Right atrium auricular region (tissue), 2 donors: ENCODE measurements around the gene IFNL3. TPM values are rescaled to one million over a fixed set of nuclear protein-coding genes. Genes with fewer than 3 reads are reported as not detected.

Experiments used
- DNase-seq: peaks from one replicate; pipeline ENCODE4 v3.0.0-alpha.2; 2019; ENCODE audit warnings: low spot score
- H3K27ac ChIP-seq, 2 donors: fragments of 200-600 bp; sonication (generic); 1 replicate in 1 of 2; 2 replicates in 1 of 2; pipeline ENCODE4 v1.5.1; 2016 to 2019
- H3K27me3 ChIP-seq, 2 donors: fragments of 200-600 bp; sonication (generic); one replicate each; pipeline versions ENCODE4 v1.5.1 to v1.6.0; 2017 to 2019
- H3K36me3 ChIP-seq: fragments of 200-600 bp; sonication (generic); one replicate; pipeline ENCODE4 v1.5.1; 2016
- H3K4me1 ChIP-seq, 2 donors: fragments of 200-600 bp; sonication (generic); one replicate each; pipeline versions ENCODE4 v1.5.1 to v1.6.0; 2017 to 2019
- H3K4me3 ChIP-seq, 2 donors: fragments of 200-600 bp; sonication (generic); 1 replicate in 1 of 2; 2 replicates in 1 of 2; pipeline ENCODE4 v1.5.1; 2017 to 2019; ENCODE audit warnings: mild to moderate bottlenecking in 1 of 2, moderate library complexity in 1 of 2
- H3K9me3 ChIP-seq, 2 donors: fragments of 200-600 bp; sonication (generic); one replicate each; pipeline ENCODE4 v1.5.1; 2019
- total RNA-seq, 2 donors: library from RNA; depleted of rRNA; stranded (reverse); fragments of >200 nt; gene quantifications; one replicate each; pipeline ENCODE4 v1.1.0, GENCODE V29; 2016
- TF ChIP-seq, protein P1 (sequence below), 2 donors: fragments of 200-600 bp; sonication (generic); IDR thresholded peaks; one replicate each; pipeline ENCODE4 v1.5.1; 2019; ENCODE audit warnings: antibody characterized with exemption in 2 of 2

The IFNL3 gene
- total RNA-seq, 2 donors from 2014 or later, result not detected

DNA sequence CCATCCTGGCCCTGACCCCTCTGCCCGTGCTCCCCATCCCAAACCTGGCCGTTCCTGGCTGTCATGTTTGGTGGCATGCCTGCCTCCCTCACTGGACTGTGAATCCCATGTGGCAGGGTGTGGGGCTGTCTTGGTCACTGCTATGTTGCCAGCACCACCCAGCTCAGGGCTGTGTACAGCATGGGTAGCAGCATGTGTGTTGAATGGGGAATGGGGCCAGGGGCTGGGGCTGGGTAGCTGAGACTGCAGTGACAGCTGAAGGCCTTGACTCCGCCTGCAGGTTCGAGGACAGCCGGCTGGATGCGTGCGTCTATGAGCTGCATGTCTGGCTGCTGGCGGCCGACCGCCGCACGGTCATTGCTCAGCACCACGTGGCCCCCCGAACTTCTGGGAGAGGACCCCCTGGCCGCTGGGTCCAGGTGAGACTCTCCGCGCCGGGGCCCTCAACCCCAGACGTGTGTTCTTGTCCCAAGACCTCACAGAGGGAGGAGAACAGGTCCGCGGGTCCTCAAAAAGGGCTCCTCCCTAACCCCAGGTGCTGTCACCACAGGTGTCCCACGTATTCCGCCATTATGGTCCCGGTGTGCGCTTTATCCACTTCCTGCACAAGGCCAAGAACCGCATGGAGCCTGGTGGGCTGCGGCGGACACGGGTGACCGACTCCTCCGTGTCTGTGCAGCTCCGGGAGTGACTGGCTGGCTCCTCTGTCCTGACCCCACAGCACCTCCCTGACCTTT, 44.6 kb downstream of the IFNL3 start:
- Histone ChIP-seq H3K27ac (no peak overlapping the region), H3K27me3 (peaks cover 0 to 26% of the 10 kb centered on the region in 2 donors), H3K9me3 (no peaks in the 10 kb centered on the region), H3K4me3 (no peak overlapping the region), H3K4me1 (peaks cover 0 to 8% of the 10 kb centered on the region in 2 donors), H3K36me3 (no peaks in the 10 kb centered on the region)
- TF ChIP-seq, protein P1, sequence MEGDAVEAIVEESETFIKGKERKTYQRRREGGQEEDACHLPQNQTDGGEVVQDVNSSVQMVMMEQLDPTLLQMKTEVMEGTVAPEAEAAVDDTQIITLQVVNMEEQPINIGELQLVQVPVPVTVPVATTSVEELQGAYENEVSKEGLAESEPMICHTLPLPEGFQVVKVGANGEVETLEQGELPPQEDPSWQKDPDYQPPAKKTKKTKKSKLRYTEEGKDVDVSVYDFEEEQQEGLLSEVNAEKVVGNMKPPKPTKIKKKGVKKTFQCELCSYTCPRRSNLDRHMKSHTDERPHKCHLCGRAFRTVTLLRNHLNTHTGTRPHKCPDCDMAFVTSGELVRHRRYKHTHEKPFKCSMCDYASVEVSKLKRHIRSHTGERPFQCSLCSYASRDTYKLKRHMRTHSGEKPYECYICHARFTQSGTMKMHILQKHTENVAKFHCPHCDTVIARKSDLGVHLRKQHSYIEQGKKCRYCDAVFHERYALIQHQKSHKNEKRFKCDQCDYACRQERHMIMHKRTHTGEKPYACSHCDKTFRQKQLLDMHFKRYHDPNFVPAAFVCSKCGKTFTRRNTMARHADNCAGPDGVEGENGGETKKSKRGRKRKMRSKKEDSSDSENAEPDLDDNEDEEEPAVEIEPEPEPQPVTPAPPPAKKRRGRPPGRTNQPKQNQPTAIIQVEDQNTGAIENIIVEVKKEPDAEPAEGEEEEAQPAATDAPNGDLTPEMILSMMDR (IDR thresholded peaks at IDR 0.05), result no peak
- DNase-seq, result no peak

DNA sequence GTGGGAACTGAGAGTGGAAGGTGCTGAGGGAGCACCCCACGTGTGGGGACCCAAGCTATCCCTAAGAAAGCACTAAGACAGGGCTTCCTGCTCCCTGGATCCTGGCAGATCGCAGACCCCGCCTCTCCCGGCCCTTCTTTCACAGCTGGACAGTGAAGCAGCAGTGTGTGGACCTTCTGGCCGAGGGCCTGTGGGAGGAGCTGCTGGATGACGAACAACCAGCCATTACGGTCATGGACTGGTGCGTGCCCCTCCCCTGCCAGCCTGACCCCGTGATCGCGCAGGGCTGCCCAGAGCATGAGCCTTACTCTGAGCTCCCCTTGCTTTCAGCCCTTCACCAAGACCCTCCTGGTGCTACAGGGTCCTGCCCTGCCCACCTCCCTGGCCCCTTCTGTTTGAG, 45.8 kb downstream of the IFNL3 start:
- H3K9me3 ChIP-seq, result no peaks in the 10 kb centered on the region
- no peak overlapping the region for H3K4me3 ChIP-seq
- no peak for DNase-seq
- H3K4me1 ChIP-seq, result peaks cover 0 to 7% of the 10 kb centered on the region in 2 donors
- no peak overlapping the region for H3K27ac ChIP-seq
- TF ChIP-seq, protein P1 (IDR thresholded peaks at IDR 0.05), result no peak
- H3K27me3 ChIP-seq, result peaks cover 0 to 24% of the 10 kb centered on the region in 2 donors
- H3K36me3 ChIP-seq, result no peaks in the 10 kb centered on the region

DNA sequence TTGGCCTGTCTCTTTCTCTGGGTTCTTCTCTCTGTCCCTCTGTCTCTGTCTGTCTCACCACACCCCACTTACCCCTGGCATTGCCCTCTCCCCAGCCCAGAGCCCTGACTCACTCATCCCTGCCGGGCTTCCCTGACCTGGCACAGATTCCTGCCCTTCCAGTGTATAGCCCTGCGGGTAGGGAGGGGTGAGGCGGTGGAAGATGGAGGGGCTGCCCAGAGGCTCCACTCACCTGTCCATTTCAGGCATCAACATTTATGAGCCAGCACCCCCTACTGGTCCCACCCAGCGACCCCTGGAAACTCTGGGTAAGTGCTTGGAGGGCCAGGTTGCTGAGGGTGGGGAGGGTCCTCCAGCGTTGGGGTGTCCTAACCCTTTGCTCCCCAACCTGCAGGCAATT, 47.0 kb downstream of the IFNL3 start:
- H3K9me3 ChIP-seq, result no peaks in the 10 kb centered on the region
- H3K27ac ChIP-seq, result no peak overlapping the region
- no peak overlapping the region for H3K4me3 ChIP-seq
- H3K4me1 ChIP-seq, result peaks cover 0 to 5% of the 10 kb centered on the region in 2 donors
- peaks cover 0 to 12% of the 10 kb centered on the region in 2 donors for H3K27me3 ChIP-seq
- no peaks in the 10 kb centered on the region for H3K36me3 ChIP-seq
- TF ChIP-seq, protein P1 (IDR thresholded peaks at IDR 0.05), result no peak
- no peak for DNase-seq

DNA sequence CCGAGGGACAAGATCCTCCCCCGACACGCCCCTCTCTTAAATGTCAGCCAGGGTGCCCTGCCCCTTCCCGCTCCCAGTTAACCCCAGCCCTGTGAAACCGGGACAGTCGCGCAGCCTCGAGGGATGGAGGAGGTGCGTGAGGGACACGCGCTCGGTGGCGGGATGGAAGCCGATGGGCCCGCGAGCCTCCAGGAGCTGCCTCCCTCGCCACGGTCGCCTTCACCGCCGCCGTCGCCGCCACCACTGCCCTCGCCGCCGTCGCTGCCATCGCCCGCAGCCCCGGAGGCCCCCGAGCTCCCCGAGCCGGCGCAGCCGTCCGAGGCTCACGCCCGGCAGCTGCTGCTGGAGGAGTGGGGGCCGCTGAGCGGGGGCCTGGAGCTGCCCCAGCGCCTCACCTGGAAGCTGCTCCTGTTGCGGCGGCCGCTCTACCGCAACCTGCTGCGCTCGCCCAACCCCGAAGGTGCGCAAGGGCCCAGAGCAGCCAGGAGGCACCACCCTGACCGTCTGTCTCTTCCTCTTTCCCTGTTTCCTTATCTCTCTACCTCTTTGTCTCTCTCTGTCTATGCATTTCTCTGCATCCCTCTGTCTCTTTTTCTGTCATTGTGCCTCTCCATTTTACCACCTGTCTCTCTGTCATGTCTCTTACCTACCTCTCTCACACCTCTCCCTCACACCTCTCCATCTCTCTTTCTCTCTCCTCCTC, 47.8 kb downstream of the IFNL3 start, which contains the start of gene NCCRP1:
TSS of gene NCCRP1 (plus strand) at position 105 of the 703 bp plus-strand sequence. CDS start at position 124, 19 bp downstream.
- H3K4me1 ChIP-seq, result peaks cover 0 to 5% of the 10 kb centered on the region in 2 donors
- no peak for DNase-seq
- peak within 1 kb of the TSS in 1 of 2 donors; percentile 28 for H3K4me3 ChIP-seq
- TF ChIP-seq, protein P1 (IDR thresholded peaks at IDR 0.05), result no peak
- H3K27me3 ChIP-seq, result peaks cover 0 to 12% of the 10 kb centered on the region in 2 donors
- H3K9me3 ChIP-seq, result no peaks in the 10 kb centered on the region
- H3K27ac ChIP-seq, result no peak within 1 kb of the TSS
- no peaks in the 10 kb centered on the region for H3K36me3 ChIP-seq

DNA sequence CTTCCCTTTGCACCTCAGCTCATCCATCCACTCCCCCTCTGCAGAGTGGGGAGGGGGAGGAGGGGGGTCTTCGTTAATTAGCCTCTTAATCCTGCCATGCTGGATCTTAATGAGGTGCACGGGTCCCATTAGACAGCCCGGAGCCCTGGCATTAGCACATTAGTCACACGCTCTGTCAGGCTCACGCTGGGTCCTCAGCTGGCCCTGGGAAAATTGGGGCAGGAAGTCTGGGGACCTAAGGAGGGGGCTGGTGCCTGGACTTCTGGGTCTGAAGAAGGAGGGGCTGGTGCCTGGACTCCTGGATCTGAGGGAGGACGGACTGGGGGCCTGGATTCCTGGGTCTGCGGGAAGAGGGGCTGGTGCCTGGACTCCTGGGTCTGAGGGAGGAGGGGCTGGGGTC, 48.5 kb downstream of the IFNL3 start:
- peaks cover 0 to 12% of the 10 kb centered on the region in 2 donors for H3K27me3 ChIP-seq

More for the DNA sequence above, 48.5 kb downstream of the IFNL3 start:
- no peak overlapping the region for H3K27ac ChIP-seq
- DNase-seq, result no peak
- H3K9me3 ChIP-seq, result no peaks in the 10 kb centered on the region
- TF ChIP-seq, protein P1 (IDR thresholded peaks at IDR 0.05), result no peak
- peaks cover 0 to 5% of the 10 kb centered on the region in 2 donors for H3K4me1 ChIP-seq
- no peaks in the 10 kb centered on the region for H3K36me3 ChIP-seq
- no peak overlapping the region for H3K4me3 ChIP-seq
